ENCODE data around the gene TRIM26.
A peak's percentile ranks its signal among the peaks of the same experiment; 100 is the strongest.

TRIM26 gene

DNA sequence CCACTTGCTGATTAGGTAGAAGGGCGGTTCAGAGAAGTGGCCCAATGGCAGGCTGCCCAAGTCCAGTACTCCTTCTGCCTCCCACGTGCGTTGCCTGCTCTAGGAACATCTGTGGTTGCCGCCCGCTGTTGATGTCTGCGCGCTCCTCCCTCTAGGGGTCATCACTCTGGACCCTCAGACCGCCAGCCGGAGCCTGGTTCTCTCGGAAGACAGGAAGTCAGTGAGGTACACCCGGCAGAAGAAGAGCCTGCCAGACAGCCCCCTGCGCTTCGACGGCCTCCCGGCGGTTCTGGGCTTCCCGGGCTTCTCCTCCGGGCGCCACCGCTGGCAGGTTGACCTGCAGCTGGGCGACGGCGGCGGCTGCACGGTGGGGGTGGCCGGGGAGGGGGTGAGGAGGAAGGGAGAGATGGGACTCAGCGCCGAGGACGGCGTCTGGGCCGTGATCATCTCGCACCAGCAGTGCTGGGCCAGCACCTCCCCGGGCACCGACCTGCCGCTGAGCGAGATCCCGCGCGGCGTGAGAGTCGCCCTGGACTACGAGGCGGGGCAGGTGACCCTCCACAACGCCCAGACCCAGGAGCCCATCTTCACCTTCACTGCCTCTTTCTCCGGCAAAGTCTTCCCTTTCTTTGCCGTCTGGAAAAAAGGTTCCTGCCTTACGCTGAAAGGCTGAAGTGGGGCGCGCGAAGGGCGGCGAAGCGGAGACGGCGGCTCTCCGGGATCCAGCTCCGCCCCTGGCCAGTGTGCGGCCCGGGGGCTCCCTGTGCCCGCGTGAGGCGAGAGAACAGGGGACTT is 41.3 kb downstream of the TRIM26 start:
- no peak overlapping the region for H2BK120ac ChIP-seq (ENCODE audit: low read depth, low read length)

DNA sequence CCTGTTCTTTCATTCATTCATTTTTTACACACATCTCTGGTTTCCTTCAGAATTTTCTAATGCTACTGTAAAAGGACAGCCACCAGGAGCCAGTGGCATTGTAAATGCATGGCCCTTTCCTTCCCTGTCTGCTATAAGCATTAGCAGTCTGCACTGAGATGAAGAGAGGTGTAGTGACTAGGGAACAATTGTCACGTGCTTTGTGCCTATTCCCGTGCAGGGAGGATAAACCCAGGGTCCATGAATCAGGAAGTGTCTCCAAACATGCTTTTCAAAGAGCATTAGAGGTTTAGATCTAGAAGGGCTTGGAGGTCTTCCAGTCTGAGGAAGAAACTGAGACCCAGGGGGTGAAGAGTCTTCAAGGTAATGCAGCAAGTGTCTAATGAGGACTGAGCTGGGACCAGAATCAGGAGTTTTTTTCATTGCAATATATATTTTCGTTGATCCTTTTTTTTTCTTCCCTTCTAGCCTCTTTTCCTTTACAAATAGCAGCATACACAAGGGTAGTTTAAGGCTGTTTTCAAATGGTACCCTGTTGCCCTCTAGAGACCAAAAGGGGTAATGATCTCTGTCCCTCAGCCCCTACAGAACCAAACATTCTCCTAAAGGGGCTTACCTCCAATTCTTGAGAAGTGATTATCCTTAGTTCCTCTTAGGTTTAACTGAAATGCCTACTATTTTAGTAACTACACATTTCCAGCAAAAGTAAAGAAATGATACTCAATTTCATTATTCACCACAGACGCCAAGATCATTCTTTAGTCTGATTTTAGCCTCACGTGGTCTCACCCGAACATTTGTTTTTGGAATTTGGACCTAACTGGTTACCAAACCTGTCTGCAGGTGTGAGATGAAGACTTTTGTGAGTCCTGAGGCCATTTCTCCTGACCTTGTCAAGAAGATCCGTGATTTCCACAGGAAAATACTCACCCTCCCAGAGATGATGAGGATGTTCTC is 43.3 kb downstream of the TRIM26 start:
- Histone ChIP-seq H2AFZ (ENCODE audit: low read depth, low read length) (no peak overlapping the region), H2BK5ac (ENCODE audit: low read depth, low read length, poor library complexity, severe bottlenecking) (no peak overlapping the region), H2AK5ac (ENCODE audit: low read length, severe bottlenecking) (no peak overlapping the region), H3K79me1 (replicated peaks; ENCODE audit: low read length, poor library complexity, severe bottlenecking) (no peaks in the 10 kb centered on the region), H4K8ac (ENCODE audit: low read length) (no peak overlapping the region), H3K9ac (ENCODE audit: low read length) (no peak overlapping the region), H3K18ac (ENCODE audit: low read depth in 1 of 2, low read length in 2 of 2) (no peak overlapping the region), H3K23ac (ENCODE audit: low read length in 2 of 2) (no peak overlapping the region), H2BK120ac (ENCODE audit: low read depth, low read length) (no peak overlapping the region), H3K27ac (ENCODE audit: low read length, poor library complexity, severe bottlenecking) (no peak overlapping the region), H3K4me1 (ENCODE audit: control insufficient read depth, insufficient read depth, low read depth, low read length) (peaks cover 6% of the 10 kb centered on the region), H3K4me3 (ENCODE audit: insufficient read depth in 1 of 2, low read depth in 1 of 2, low read length in 2 of 2) (no peak overlapping the region), H2BK12ac (ENCODE audit: low read length in 2 of 2) (no peak overlapping the region), H2BK15ac (ENCODE audit: low read depth, poor library complexity, severe bottlenecking) (no peak overlapping the region), H4K91ac (ENCODE audit: low read length) (no peak overlapping the region), H3K9me3 (ENCODE audit: control insufficient read depth, low read length) (no peaks in the 10 kb centered on the region), H3K36me3 (ENCODE audit: control insufficient read depth in 1 of 2, insufficient read depth in 2 of 2, low read depth in 1 of 2, low read length in 2 of 2) (no peaks in the 10 kb centered on the region), H3K4me2 (ENCODE audit: low read length, poor library complexity, severe bottlenecking) (no peak overlapping the region), H3K27me3 (ENCODE audit: control insufficient read depth in 1 of 2, insufficient read depth in 1 of 2, low read length in 2 of 2) (peaks cover 65 to 71% of the 10 kb centered on the region in 2 experiments), H3K14ac (ENCODE audit: low read length in 2 of 2) (no peak overlapping the region), H3K4ac (ENCODE audit: low read depth in 1 of 2, low read length in 2 of 2) (no peak overlapping the region)
- peak; percentile 62 for DNase-seq
- 30% methylated on average over 6 of the region's 7 CpGs for WGBS

More for the DNA sequence above, 41.3 kb downstream of the TRIM26 start:
- no peak overlapping the region for H2AK5ac ChIP-seq (ENCODE audit: low read length, severe bottlenecking)
- H3K23ac ChIP-seq (ENCODE audit: low read length in 2 of 2), result peak overlapping the region in 1 of 2 experiments; percentile 54
- 13% methylated on average over 58 of the region's 62 CpGs for WGBS
- peak overlapping the region in 1 of 2 experiments; percentile 52 for H3K4me3 ChIP-seq (ENCODE audit: insufficient read depth in 1 of 2, low read depth in 1 of 2, low read length in 2 of 2)
- no peak overlapping the region for H3K4ac ChIP-seq (ENCODE audit: low read depth in 1 of 2, low read length in 2 of 2)
- H3K9me3 ChIP-seq (ENCODE audit: control insufficient read depth, low read length), result no peaks in the 10 kb centered on the region
- H3K36me3 ChIP-seq (ENCODE audit: control insufficient read depth in 1 of 2, insufficient read depth in 2 of 2, low read depth in 1 of 2, low read length in 2 of 2), result no peaks in the 10 kb centered on the region
- H3K4me1 ChIP-seq (ENCODE audit: control insufficient read depth, insufficient read depth, low read depth, low read length), result peaks cover 6% of the 10 kb centered on the region
- H3K9ac ChIP-seq (ENCODE audit: low read length), result no peak overlapping the region
- no peak overlapping the region for H2BK5ac ChIP-seq (ENCODE audit: low read depth, low read length, poor library complexity, severe bottlenecking)
- no peak overlapping the region for H3K14ac ChIP-seq (ENCODE audit: low read length in 2 of 2)
- peak; percentile 30 for DNase-seq
- H3K79me1 ChIP-seq (replicated peaks; ENCODE audit: low read length, poor library complexity, severe bottlenecking), result no peaks in the 10 kb centered on the region
- H2BK15ac ChIP-seq (ENCODE audit: low read depth, poor library complexity, severe bottlenecking), result no peak overlapping the region
- H3K27ac ChIP-seq (ENCODE audit: low read length, poor library complexity, severe bottlenecking), result no peak overlapping the region
- H3K18ac ChIP-seq (ENCODE audit: low read depth in 1 of 2, low read length in 2 of 2), result no peak overlapping the region
- peak overlapping the region; percentile 42 for H2AFZ ChIP-seq (ENCODE audit: low read depth, low read length)
- no peak overlapping the region for H4K8ac ChIP-seq (ENCODE audit: low read length)
- H2BK12ac ChIP-seq (ENCODE audit: low read length in 2 of 2), result no peak overlapping the region
- peaks cover 70 to 84% of the 10 kb centered on the region in 2 experiments for H3K27me3 ChIP-seq (ENCODE audit: control insufficient read depth in 1 of 2, insufficient read depth in 1 of 2, low read length in 2 of 2)
- no peak overlapping the region for H4K91ac ChIP-seq (ENCODE audit: low read length)
- peak overlapping the region; percentile 45 for H3K4me2 ChIP-seq (ENCODE audit: low read length, poor library complexity, severe bottlenecking)

DNA sequence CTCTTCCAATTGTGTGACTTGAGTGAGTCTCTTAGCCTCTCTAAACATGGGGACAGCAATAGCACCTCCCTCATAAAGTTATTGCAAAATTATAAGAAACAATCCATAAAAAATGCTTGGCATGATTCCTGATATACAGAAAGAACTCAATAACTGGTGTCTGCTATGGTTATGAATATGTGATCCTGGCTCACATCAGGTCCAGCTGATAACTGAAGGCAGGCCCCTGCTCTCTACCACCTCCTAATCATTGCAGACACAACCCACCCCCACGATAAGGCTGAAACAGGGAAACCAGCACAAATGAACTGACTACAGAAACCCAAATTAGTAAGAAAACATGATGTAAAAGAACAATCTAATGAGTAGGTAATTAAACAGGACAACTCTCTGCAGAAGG is 44.5 kb downstream of the TRIM26 start:
- H3K4me1 ChIP-seq (ENCODE audit: control insufficient read depth, insufficient read depth, low read depth, low read length), result peaks cover 6% of the 10 kb centered on the region
- H2AFZ ChIP-seq (ENCODE audit: low read depth, low read length), result no peak overlapping the region
- H3K14ac ChIP-seq (ENCODE audit: low read length in 2 of 2), result no peak overlapping the region
- no peak overlapping the region for H3K27ac ChIP-seq (ENCODE audit: low read length, poor library complexity, severe bottlenecking)
- H2BK120ac ChIP-seq (ENCODE audit: low read depth, low read length), result no peak overlapping the region
- peaks cover 66 to 71% of the 10 kb centered on the region in 2 experiments for H3K27me3 ChIP-seq (ENCODE audit: control insufficient read depth in 1 of 2, insufficient read depth in 1 of 2, low read length in 2 of 2)
- no peak overlapping the region for H3K18ac ChIP-seq (ENCODE audit: low read depth in 1 of 2, low read length in 2 of 2)
- no peak overlapping the region for H3K23ac ChIP-seq (ENCODE audit: low read length in 2 of 2)
- no peak overlapping the region for H2AK5ac ChIP-seq (ENCODE audit: low read length, severe bottlenecking)
- H2BK12ac ChIP-seq (ENCODE audit: low read length in 2 of 2), result no peak overlapping the region
- no CpG with 5 or more reads among the region's 1 CpG for WGBS
- no peaks in the 10 kb centered on the region for H3K79me1 ChIP-seq (replicated peaks; ENCODE audit: low read length, poor library complexity, severe bottlenecking)
- no peak overlapping the region for H3K9ac ChIP-seq (ENCODE audit: low read length)
- H2BK15ac ChIP-seq (ENCODE audit: low read depth, poor library complexity, severe bottlenecking), result no peak overlapping the region
- no peak overlapping the region for H3K4me3 ChIP-seq (ENCODE audit: insufficient read depth in 1 of 2, low read depth in 1 of 2, low read length in 2 of 2)
- H3K9me3 ChIP-seq (ENCODE audit: control insufficient read depth, low read length), result no peaks in the 10 kb centered on the region
- H4K91ac ChIP-seq (ENCODE audit: low read length), result no peak overlapping the region
- no peak for DNase-seq
- no peak overlapping the region for H3K4me2 ChIP-seq (ENCODE audit: low read length, poor library complexity, severe bottlenecking)
- H4K8ac ChIP-seq (ENCODE audit: low read length), result no peak overlapping the region
- no peak overlapping the region for H2BK5ac ChIP-seq (ENCODE audit: low read depth, low read length, poor library complexity, severe bottlenecking)
- H3K36me3 ChIP-seq (ENCODE audit: control insufficient read depth in 1 of 2, insufficient read depth in 2 of 2, low read depth in 1 of 2, low read length in 2 of 2), result no peaks in the 10 kb centered on the region
- H3K4ac ChIP-seq (ENCODE audit: low read depth in 1 of 2, low read length in 2 of 2), result no peak overlapping the region

DNA sequence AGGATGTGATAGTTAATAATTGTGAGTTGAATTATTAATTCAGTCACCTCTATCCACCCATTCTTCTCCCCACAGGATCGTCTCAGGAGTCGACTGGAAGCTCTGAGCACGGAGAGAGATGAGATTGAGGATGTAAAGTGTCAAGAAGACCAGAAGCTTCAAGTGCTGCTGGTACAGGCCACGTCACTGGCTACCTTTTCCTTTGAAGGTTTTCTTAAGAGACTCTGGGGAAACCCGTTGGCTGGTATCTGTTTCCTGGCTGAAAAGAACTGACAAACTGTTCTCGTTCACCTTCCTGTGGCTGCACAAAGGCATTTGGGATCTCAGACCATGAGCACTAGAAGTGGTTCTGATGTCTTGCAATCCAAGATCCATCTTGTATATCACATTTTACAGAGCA is 46.1 kb downstream of the TRIM26 start:
- no peak overlapping the region for H3K14ac ChIP-seq (ENCODE audit: low read length in 2 of 2)
- 63% methylated on average over 6 of the region's 6 CpGs for WGBS
- no peaks in the 10 kb centered on the region for H3K9me3 ChIP-seq (ENCODE audit: control insufficient read depth, low read length)
- no peak overlapping the region for H4K91ac ChIP-seq (ENCODE audit: low read length)
- H2BK12ac ChIP-seq (ENCODE audit: low read length in 2 of 2), result no peak overlapping the region
- H3K18ac ChIP-seq (ENCODE audit: low read depth in 1 of 2, low read length in 2 of 2), result no peak overlapping the region
- DNase-seq, result no peak
- peaks cover 58 to 66% of the 10 kb centered on the region in 2 experiments for H3K27me3 ChIP-seq (ENCODE audit: control insufficient read depth in 1 of 2, insufficient read depth in 1 of 2, low read length in 2 of 2)
- no peak overlapping the region for H4K8ac ChIP-seq (ENCODE audit: low read length)
- no peak overlapping the region for H2BK15ac ChIP-seq (ENCODE audit: low read depth, poor library complexity, severe bottlenecking)
- no peaks in the 10 kb centered on the region for H3K79me1 ChIP-seq (replicated peaks; ENCODE audit: low read length, poor library complexity, severe bottlenecking)
- H2BK120ac ChIP-seq (ENCODE audit: low read depth, low read length), result no peak overlapping the region
- no peak overlapping the region for H3K4me3 ChIP-seq (ENCODE audit: insufficient read depth in 1 of 2, low read depth in 1 of 2, low read length in 2 of 2)
- no peak overlapping the region for H3K4ac ChIP-seq (ENCODE audit: low read depth in 1 of 2, low read length in 2 of 2)
- H3K4me1 ChIP-seq (ENCODE audit: control insufficient read depth, insufficient read depth, low read depth, low read length), result peaks cover 6% of the 10 kb centered on the region
- no peak overlapping the region for H3K27ac ChIP-seq (ENCODE audit: low read length, poor library complexity, severe bottlenecking)
- H2AK5ac ChIP-seq (ENCODE audit: low read length, severe bottlenecking), result no peak overlapping the region
- no peak overlapping the region for H3K23ac ChIP-seq (ENCODE audit: low read length in 2 of 2)
- no peak overlapping the region for H2AFZ ChIP-seq (ENCODE audit: low read depth, low read length)
- no peak overlapping the region for H3K9ac ChIP-seq (ENCODE audit: low read length)
- H3K36me3 ChIP-seq (ENCODE audit: control insufficient read depth in 1 of 2, insufficient read depth in 2 of 2, low read depth in 1 of 2, low read length in 2 of 2), result no peaks in the 10 kb centered on the region
- no peak overlapping the region for H2BK5ac ChIP-seq (ENCODE audit: low read depth, low read length, poor library complexity, severe bottlenecking)
- H3K4me2 ChIP-seq (ENCODE audit: low read length, poor library complexity, severe bottlenecking), result no peak overlapping the region

Data from mesenchymal stem cell (in vitro differentiated cells and primary cell).